Epithelial cell of esophagus (primary cell): Measurements from ENCODE around the gene RNF186.

Experiments
- DNase-seq: peaks from one replicate; pipeline ENCODE4 v3.0.0; 2010; ENCODE audit warnings: low read depth
- H3K4me3 ChIP-seq: 2 replicates; pipeline ENCODE4 v1.5.1; 2011; ENCODE audit warnings: mild to moderate bottlenecking, low read length, control low read depth
- CTCF ChIP-seq: IDR thresholded peaks from 2 replicates; pipeline ENCODE4 v1.5.1; 2011; ENCODE audit warnings: low read depth, mild to moderate bottlenecking, low read length, control low read depth, inconsistent platforms; ENCODE audit not compliant: insufficient read depth; ENCODE audit errors: missing control alignments

Gene RNF186

GRCh38 chr1:19780267-19780877 is 34.7 kb downstream of the RNF186 start:
- H3K4me3 ChIP-seq, result no peak overlapping the region
- no peak for TF ChIP-seq CTCF
- DNase-seq, result no peak

GRCh38 chr1:19776933-19777332 is 38.1 kb downstream of the RNF186 start:
- no peak overlapping the region for H3K4me3 ChIP-seq
- DNase-seq, result no peak
- TF ChIP-seq CTCF, result no peak

GRCh38 chr1:19776287-19776686 is 38.8 kb downstream of the RNF186 start:
- no peak overlapping the region for H3K4me3 ChIP-seq
- TF ChIP-seq CTCF, result no peak
- no peak for DNase-seq

GRCh38 chr1:19775831-19776230 is 39.3 kb downstream of the RNF186 start:
- no peak for DNase-seq

GRCh38 chr1:19775317-19775716 is 39.8 kb downstream of the RNF186 start:
- no peak for TF ChIP-seq CTCF
- no peak overlapping the region for H3K4me3 ChIP-seq
- DNase-seq, result peak; percentile 23

More at GRCh38 chr1:19775831-19776230, 39.3 kb downstream of the RNF186 start:
- no peak for TF ChIP-seq CTCF
- no peak overlapping the region for H3K4me3 ChIP-seq

- TF ChIP-seq CTCF, result no peak
- no peak for DNase-seq
Measured at GRCh38 chr1:19774180-19774785, 40.8 kb downstream of the RNF186 start.

GRCh38 chr1:19773485-19773884 is 41.6 kb downstream of the RNF186 start:
- H3K4me3 ChIP-seq, result no peak overlapping the region
- no peak for TF ChIP-seq CTCF
- no peak for DNase-seq

More at GRCh38 chr1:19774180-19774785, 40.8 kb downstream of the RNF186 start:
- H3K4me3 ChIP-seq, result no peak overlapping the region
